HTR-8/SVneo (cell line): ENCODE results near the gene RNF217.
A peak's percentile ranks its signal among the peaks of the same experiment; 100 is the strongest.

ENCODE experiments used
- DNase-seq: peaks from one replicate; pipeline ENCODE4 v3.0.0; 2011; ENCODE audit warnings: low spot score, mixed read lengths; ENCODE audit not compliant: insufficient read length
- FAIRE-seq: peaks from 2 replicates; lab custom pipeline; 2011; peaks lifted over from hg19 to GRCh38; lab: Jason Lieb, UNC

RNF217 gene

DNA sequence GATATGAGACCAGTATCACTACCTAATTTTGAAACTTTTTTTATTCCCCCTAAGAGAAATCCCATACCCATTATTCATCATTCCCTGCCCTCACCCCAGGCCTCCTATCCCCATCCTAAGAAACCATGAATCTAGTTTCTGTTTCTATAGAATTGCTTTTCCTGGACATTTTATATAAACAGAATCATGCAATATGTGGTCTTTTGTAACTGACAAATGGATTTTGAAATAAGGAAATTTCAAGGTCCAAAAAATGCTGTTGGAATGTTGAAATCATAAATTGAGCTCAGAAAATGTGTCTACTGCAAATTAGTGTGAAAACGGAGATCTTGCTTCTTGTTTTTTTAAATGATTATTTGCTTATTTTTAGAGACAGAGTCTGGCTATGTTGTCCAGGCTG lies 25.1 kb downstream of the RNF217 start:
- DNase-seq: no peak
- FAIRE-seq: no peak

DNA sequence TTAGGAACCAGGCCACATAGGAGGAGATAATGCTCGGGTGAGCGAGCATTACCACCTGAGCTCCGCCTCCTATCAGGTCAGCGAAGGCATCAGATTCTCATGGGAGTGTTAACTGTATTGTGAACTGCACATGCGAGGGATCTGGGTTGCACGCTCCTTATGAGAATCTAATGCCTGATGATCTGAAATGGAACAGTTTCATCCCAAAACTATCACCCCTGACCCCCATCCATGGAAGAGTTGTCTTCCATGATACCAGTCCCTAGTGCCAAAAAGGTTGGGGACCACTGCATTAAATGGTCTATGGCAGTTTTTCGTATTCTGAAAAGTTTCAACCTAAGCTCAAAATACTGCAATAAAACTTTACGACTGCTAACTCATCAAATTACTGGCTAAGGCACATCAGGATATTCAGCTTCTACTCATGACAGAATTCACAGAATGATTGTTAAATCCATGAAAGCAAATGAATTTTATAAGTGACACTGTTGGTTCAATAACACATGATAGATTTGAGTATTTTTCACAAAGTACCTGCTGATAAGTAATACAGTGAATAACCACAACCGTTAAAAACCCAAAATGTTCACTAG lies 25.9 kb downstream of the RNF217 start:
- FAIRE-seq (no peak), DNase-seq (no peak)

DNA sequence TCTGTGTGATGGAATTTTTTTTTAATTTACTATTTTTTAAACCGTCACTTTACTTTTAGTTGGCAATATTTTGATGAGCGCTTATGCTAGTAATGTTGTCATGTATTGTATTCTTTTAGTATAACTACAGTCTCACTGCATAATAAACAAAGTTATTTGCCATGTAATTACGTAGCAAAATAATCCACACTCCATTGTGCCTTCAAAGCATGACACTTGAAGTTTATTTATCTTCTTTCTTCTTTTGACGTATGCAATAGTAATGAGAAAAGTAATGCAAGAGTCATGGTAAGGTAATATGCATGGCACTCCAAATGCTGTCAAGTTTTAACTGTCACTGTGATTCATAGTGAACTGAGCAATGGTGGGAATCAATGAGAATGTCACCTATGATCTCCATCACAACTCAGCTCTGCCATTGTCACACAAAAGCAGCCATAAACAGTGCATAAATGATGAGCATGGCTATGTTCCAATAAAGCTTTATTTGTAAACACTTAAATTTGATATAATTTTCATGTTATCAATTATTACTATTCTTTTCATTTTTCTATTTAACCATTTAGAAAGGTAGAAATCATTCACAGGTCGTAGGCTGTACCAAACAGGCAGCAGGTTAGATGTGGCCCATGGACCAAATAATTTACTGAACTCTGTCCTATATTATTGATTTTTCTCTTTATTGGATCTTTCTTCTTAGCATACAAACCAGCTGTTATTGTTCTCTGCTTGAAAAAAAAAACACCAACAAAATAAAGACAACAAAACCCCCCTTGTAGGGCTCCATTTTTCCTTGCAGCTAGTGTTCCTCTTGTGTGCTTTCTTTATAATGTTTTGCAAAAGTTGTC lies 27.1 kb downstream of the RNF217 start:
- FAIRE-seq (peak; percentile 9), DNase-seq (no peak)

GRCh38 chr6:124990988-124991387 lies 28.8 kb downstream of the RNF217 start:
- DNase-seq (no peak), FAIRE-seq (no peak)

DNA sequence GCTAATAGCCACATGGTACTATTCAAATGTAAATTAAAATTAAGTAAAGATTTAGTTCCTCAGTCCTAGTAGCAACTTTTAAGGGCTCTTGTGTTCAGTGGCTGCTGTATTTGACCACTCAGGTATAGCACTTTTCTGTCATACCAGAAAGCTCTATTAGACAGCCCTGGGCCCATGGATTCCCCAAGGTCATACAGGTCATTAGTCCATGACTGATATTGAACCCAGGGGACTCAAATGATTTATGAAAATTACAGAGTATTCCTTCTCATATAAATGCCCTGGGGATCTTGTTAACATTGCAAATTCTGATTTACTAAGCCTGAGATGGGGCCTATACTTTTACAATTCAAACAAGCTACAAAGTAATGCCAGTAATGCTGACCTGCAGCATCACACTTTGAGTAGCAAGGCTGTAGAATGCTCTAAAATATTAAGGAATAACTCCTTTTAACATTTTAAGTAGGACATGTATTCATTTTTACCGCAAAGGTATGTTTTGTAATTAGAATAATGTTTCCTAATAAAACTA lies 29.6 kb downstream of the RNF217 start:
- FAIRE-seq (no peak), DNase-seq (no peak)

DNA sequence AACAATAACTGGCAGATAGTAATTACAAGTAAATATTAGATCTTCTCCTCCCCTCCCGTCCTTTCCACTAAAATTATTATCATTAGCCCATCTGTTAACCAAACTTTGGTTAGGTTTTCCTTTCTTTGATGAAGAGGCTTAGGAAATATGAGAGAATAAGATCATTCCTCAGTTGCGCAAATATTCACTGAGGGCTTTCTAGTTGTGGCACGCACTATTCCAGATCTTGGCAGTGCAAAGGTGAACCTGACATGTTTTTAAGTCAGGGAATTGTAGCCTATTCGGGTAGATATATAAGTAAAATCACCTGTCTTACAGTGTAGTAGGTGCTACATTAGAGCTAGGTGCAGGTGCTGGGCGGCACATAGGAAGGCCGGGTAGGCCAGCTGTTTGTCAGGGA lies 31.1 kb downstream of the RNF217 start:
- DNase-seq (no peak), FAIRE-seq (no peak)

DNA sequence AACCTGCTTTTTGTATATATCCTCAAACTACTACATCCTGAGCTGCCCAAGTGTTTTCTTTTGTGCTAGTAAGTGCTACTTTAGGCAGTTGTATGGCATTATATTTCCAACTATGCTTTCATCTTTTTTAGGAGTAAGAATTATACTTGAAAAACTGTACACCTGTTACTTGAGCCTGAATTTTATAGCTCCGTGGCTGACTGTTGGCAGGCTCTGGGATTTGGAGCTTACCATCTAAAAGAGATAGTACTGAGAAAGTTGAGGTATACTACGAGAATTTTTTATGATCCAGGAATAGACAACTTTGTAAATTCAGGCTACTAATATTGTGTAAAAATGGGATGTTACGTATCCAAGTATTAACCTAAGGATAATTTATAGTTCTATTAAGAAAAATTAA lies 32.4 kb downstream of the RNF217 start:
- DNase-seq (no peak), FAIRE-seq (no peak)

DNA sequence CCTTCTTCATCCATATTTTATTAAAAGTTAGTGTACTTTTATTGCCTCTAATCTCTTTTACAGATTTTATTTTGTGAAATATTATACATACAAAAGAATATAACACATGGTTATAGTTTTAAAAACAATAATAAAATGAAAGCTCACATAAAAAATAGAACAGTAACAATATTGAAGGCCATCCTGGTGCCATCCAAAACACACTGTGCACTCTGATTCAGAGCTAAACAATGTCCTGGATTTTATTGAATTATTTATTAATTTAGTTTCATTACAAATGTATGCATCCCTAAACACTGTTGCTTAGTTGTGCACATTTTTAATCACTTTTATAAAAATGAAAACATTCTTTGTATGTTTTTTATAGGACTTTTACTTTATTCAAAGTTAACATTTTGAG lies 32.9 kb downstream of the RNF217 start:
- no peak for FAIRE-seq

GRCh38 chr6:124995645-124996325 lies 33.5 kb downstream of the RNF217 start:
- no peak for DNase-seq
- no peak for FAIRE-seq

More for the DNA sequence above, 32.9 kb downstream of the RNF217 start:
- no peak for DNase-seq

GRCh38 chr6:124996411-124996810 lies 34.2 kb downstream of the RNF217 start:
- DNase-seq (no peak), FAIRE-seq (no peak)

- FAIRE-seq: no peak
- no peak for DNase-seq
These were observed 35.1 kb downstream of the RNF217 start for GRCh38 chr6:124997196-124997875.

DNA sequence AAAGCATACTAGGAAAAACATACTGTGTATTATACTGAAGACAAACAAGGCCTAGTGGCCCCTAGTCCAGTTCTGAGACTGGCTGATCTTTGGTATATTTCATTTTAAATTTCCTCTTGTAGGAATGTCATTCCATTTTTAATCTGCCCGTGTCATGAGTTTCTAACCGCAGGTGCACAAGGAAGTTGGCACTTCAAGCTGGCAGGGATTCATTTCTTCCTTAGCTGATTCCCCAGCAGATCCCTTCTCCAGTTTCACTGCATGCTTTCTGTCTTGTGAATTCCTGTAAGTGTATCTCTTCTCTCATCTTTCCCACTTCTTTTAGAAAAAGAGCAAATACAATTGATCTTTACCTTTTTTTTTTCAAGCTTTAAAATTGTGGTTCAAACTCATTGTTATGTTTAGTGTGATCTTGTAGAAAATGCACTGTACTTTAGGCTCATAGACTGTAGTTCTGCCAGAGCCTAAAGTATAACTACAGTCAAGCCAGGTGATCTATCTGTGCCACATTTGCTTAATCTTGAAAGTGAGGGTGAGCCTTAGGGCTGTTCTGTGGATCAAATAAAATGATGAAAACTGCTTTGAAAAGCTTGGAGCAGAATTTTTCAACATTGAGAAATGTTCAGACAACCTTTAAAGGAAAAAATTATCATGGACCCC lies 37.0 kb downstream of the RNF217 start:
- FAIRE-seq (no peak), DNase-seq (no peak)

GRCh38 chr6:125001684-125002405 lies 39.6 kb downstream of the RNF217 start:
- FAIRE-seq: no peak

DNA sequence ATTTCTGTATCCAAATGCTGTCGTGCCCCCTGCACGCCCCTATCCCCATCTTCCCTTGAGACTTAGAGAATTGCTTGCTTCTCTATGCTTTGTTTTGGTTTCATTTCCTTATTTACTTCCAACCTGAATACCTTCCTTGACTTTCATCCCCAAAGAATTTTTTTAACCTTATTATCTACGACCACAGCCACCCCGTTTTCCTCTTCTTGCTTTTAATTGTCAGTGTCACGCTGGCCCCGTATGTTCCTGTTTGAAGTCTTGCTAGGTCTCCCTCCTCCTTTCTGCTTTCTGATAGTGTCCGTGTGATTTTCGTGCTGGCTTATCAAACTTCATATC lies 40.1 kb downstream of the RNF217 start:
- DNase-seq (no peak), FAIRE-seq (no peak)

More at GRCh38 chr6:125001684-125002405, 39.6 kb downstream of the RNF217 start:
- no peak for DNase-seq

- no peak for FAIRE-seq
These were observed 40.8 kb downstream of the RNF217 start for GRCh38 chr6:125003070-125003469.

GRCh38 chr6:125004198-125004597 lies 42.0 kb downstream of the RNF217 start:
- DNase-seq (no peak), FAIRE-seq (peak; percentile 26)

More at GRCh38 chr6:125003070-125003469, 40.8 kb downstream of the RNF217 start:
- no peak for DNase-seq

- no peak for DNase-seq
- FAIRE-seq: no peak
These were observed 42.8 kb downstream of the RNF217 start for GRCh38 chr6:125004797-125005595.

GRCh38 chr6:125008261-125008703 lies 46.0 kb downstream of the RNF217 start:
- FAIRE-seq (no peak), DNase-seq (no peak)
